ENCODE measurements around the gene CCDC183. TPM values are rescaled to one million over a fixed set of nuclear protein-coding genes. Genes with fewer than 3 reads are reported as not detected.

Gene CCDC183
- polyA plus RNA-seq, 3 donors, result 0.54 to 2.1 TPM; not detected in 1

- H3K9me3 ChIP-seq (replicated peaks in 1 of 2; ENCODE audit: control insufficient read depth in 1 of 2, insufficient read depth in 1 of 2, low read length in 2 of 2), result peaks cover 9 to 18% of the 10 kb centered on the region in 2 donors
- TF ChIP-seq CTCF (IDR thresholded peaks at IDR 0.05), result no peak
- H4K20me1 ChIP-seq (ENCODE audit: insufficient read depth, low read length), result no peaks in the 10 kb centered on the region
- no peak overlapping the region for H3K9ac ChIP-seq (ENCODE audit: insufficient read depth, low read length, poor library complexity, severe bottlenecking)
- 86% methylated on average over 6 of the region's 7 CpGs for WGBS (ENCODE audit: insufficient coverage)
- no peak for DNase-seq
- H3K4me3 ChIP-seq (replicated peaks in 1 of 3; ENCODE audit: low read depth in 2 of 3, low read length in 3 of 3), result no peak overlapping the region
- H3K27ac ChIP-seq (ENCODE audit: low read depth in 1 of 2, low read length in 2 of 2), result no peak overlapping the region
- no peak overlapping the region for H3K4me3 Mint-ChIP-seq
- intact Hi-C loops (cut with micrococcal nuclease), result no loop called here
- peaks cover 0 to 3% of the 10 kb centered on the region in 2 donors for H3K4me1 ChIP-seq (ENCODE audit: control insufficient read depth in 1 of 2, insufficient read depth in 2 of 2, low read length in 2 of 2)
- H3K4me1 Mint-ChIP-seq, result peaks cover 4% of the 10 kb centered on the region
- H3K27me3 Mint-ChIP-seq (ENCODE audit: low read depth in 3 of 3), result peaks cover 9 to 20% (median 11%) of the 10 kb centered on the region in 3 donors
- H3K36me3 Mint-ChIP-seq, result no peaks in the 10 kb centered on the region
- H3K9me3 Mint-ChIP-seq, result peaks cover 8 to 20% (median 14%) of the 10 kb centered on the region in 7 donors
- H3K27me3 ChIP-seq (ENCODE audit: control insufficient read depth in 2 of 2, insufficient read depth in 2 of 2, low read length in 2 of 2), result no peaks in the 10 kb centered on the region
- H3K79me2 ChIP-seq (ENCODE audit: insufficient read depth, low read length), result no peaks in the 10 kb centered on the region
- no peak overlapping the region for H2AFZ ChIP-seq (ENCODE audit: insufficient read depth, low read depth, low read length, poor library complexity, severe bottlenecking)
- H3K4me2 ChIP-seq (replicated peaks; ENCODE audit: extremely low read depth, low read length, poor library complexity, severe bottlenecking), result no peak overlapping the region
- no peaks in the 10 kb centered on the region for H3K36me3 ChIP-seq (replicated peaks in 1 of 2; ENCODE audit: control insufficient read depth in 1 of 2, insufficient read depth in 2 of 2, low read length in 2 of 2)
- H3K27ac Mint-ChIP-seq, result peak overlapping the region in 1 of 7 donors; percentile 0
Measured at GRCh38 chr9:136776947-136777346, 19.2 kb upstream of the CCDC183 start.

- no peaks in the 10 kb centered on the region for H3K27me3 ChIP-seq (ENCODE audit: control insufficient read depth in 2 of 2, insufficient read depth in 2 of 2, low read length in 2 of 2)
- H3K4me1 ChIP-seq (ENCODE audit: control insufficient read depth in 1 of 2, insufficient read depth in 2 of 2, low read length in 2 of 2), result peaks cover 0 to 3% of the 10 kb centered on the region in 2 donors
- H3K4me3 ChIP-seq (replicated peaks in 1 of 3; ENCODE audit: low read depth in 2 of 3, low read length in 3 of 3), result no peak overlapping the region
- no peaks in the 10 kb centered on the region for H3K79me2 ChIP-seq (ENCODE audit: insufficient read depth, low read length)
- no peak overlapping the region for H3K4me2 ChIP-seq (replicated peaks; ENCODE audit: extremely low read depth, low read length, poor library complexity, severe bottlenecking)
- Mint-ChIP-seq H3K27me3 (ENCODE audit: low read depth in 3 of 3) (peaks cover 7 to 20% (median 11%) of the 10 kb centered on the region in 3 donors), H3K4me3 (no peak overlapping the region), H3K9me3 (peaks cover 8 to 20% (median 14%) of the 10 kb centered on the region in 7 donors), H3K4me1 (peaks cover 4% of the 10 kb centered on the region), H3K27ac (peak overlapping the region in 1 of 7 donors; percentile 0), H3K36me3 (no peaks in the 10 kb centered on the region)
- TF ChIP-seq CTCF (IDR thresholded peaks at IDR 0.05), result no peak
- WGBS (ENCODE audit: insufficient coverage), result 85% methylated on average over 14 of the region's 14 CpGs
- no peak for DNase-seq
- H2AFZ ChIP-seq (ENCODE audit: insufficient read depth, low read depth, low read length, poor library complexity, severe bottlenecking), result no peak overlapping the region
- no peak overlapping the region for H3K27ac ChIP-seq (ENCODE audit: low read depth in 1 of 2, low read length in 2 of 2)
- no peaks in the 10 kb centered on the region for H4K20me1 ChIP-seq (ENCODE audit: insufficient read depth, low read length)
- no peak overlapping the region for H3K9ac ChIP-seq (ENCODE audit: insufficient read depth, low read length, poor library complexity, severe bottlenecking)
- peaks cover 9 to 18% of the 10 kb centered on the region in 2 donors for H3K9me3 ChIP-seq (replicated peaks in 1 of 2; ENCODE audit: control insufficient read depth in 1 of 2, insufficient read depth in 1 of 2, low read length in 2 of 2)
- no peaks in the 10 kb centered on the region for H3K36me3 ChIP-seq (replicated peaks in 1 of 2; ENCODE audit: control insufficient read depth in 1 of 2, insufficient read depth in 2 of 2, low read length in 2 of 2)
- intact Hi-C loops (cut with micrococcal nuclease), result no loop called here
Measured at GRCh38 chr9:136777359-136777758, 18.8 kb upstream of the CCDC183 start.
